Upper lobe of left lung (tissue), 6 donors: ENCODE measurements around the gene APOBEC3F. TPM values are rescaled to one million over a fixed set of nuclear protein-coding genes. Genes with fewer than 3 reads are reported as not detected.
"Not testable (repeated sequence)": the region's sequence is repeated elsewhere in the genome, so short reads cannot be mapped to it uniquely, and the experiment has no call there.

Experiments
- ATAC-seq, 2 donors: fragments of 200-7000 bp; cut with Tn5 transposase; one replicate each; pipeline ENCODE4 v1.9.1; 2022; ENCODE audit warnings: mild to moderate bottlenecking in 2 of 2, moderate library complexity in 2 of 2; ENCODE audit not compliant: low FRiP score in 2 of 2
- DNase-seq, 2 donors: peaks; one replicate each; pipeline ENCODE4 v3.0.0-alpha.2; 2019 to 2020
- H3K27ac ChIP-seq, 4 donors: fragments of 200-600 bp; sonication (generic); one replicate each; pipeline ENCODE4 v1.5.1; 2016 to 2019
- H3K27me3 ChIP-seq, 4 donors: fragments of 200-600 bp; sonication (generic); one replicate each; pipeline ENCODE4 v1.5.1; 2017 to 2019
- H3K36me3 ChIP-seq, 4 donors: fragments of 200-600 bp; sonication (generic); one replicate each; pipeline ENCODE4 v1.5.1; 2016 to 2019
- H3K4me1 ChIP-seq, 4 donors: fragments of 200-600 bp; sonication (generic); one replicate each; pipeline ENCODE4 v1.5.1; 2018 to 2019
- H3K4me3 ChIP-seq, 4 donors: fragments of 200-600 bp; sonication (generic); one replicate each; pipeline ENCODE4 v1.5.1; 2017 to 2019; ENCODE audit warnings: mild to moderate bottlenecking in 2 of 4, moderate library complexity in 1 of 4
- H3K9me3 ChIP-seq, 4 donors: fragments of 200-600 bp; sonication (generic); one replicate each; pipeline ENCODE4 v1.5.1; 2018 to 2019
- CTCF ChIP-seq, 6 experiments: fragments of 450-650 bp in 4 of 6; fragments of 200-600 bp in 2 of 6; sonication (generic) in 2 of 6; IDR thresholded peaks; one replicate each; pipeline ENCODE4 v1.5.1; 2016 to 2019; ENCODE audit warnings: antibody characterized with exemption in 6 of 6
- EP300 ChIP-seq, 4 donors: sonication (generic); formaldehyde crosslinking; IDR thresholded peaks; one replicate each; pipeline ENCODE4 v1.5.1; 2017; ENCODE audit warnings: antibody characterized with exemption in 4 of 4, control low read depth in 2 of 4
- POLR2A ChIP-seq, 4 donors: fragments of 450-650 bp; IDR thresholded peaks; one replicate each; pipeline ENCODE4 v1.5.1; 2016 to 2017; ENCODE audit warnings: antibody characterized with exemption in 4 of 4, mild to moderate bottlenecking in 2 of 4
- POLR2AphosphoS5 ChIP-seq, 2 donors: sonication (generic); formaldehyde crosslinking; IDR thresholded peaks; one replicate each; pipeline ENCODE4 v1.5.1; 2017; ENCODE audit warnings: antibody characterized with exemption in 2 of 2
- WGBS, 2 donors: methylation state at CpG; one replicate each; pipeline ENCODE4 v1.1.5; 2017 to 2018; 5-methylcytosine and 5-hydroxymethylcytosine counted together
- total RNA-seq, 6 donors: library from RNA; depleted of rRNA in 4 of 6; stranded (reverse); fragments of >200 nt in 4 of 6; gene quantifications; one replicate each; pipeline versions ENCODE4 v1.1.0 to v1.2.1, GENCODE V29; 2016 to 2021
- donor health status: DM: no; HTN: no; CAD: no; lungs with moderate emphysema.
- donor health status: DM: no; HTN: yes; CAD: no; lungs with severe emphysema.

Gene APOBEC3F
- total RNA-seq, 6 donors from 2014 or later, result 4.0 to 12.0 (median 6.5) TPM

DNA sequence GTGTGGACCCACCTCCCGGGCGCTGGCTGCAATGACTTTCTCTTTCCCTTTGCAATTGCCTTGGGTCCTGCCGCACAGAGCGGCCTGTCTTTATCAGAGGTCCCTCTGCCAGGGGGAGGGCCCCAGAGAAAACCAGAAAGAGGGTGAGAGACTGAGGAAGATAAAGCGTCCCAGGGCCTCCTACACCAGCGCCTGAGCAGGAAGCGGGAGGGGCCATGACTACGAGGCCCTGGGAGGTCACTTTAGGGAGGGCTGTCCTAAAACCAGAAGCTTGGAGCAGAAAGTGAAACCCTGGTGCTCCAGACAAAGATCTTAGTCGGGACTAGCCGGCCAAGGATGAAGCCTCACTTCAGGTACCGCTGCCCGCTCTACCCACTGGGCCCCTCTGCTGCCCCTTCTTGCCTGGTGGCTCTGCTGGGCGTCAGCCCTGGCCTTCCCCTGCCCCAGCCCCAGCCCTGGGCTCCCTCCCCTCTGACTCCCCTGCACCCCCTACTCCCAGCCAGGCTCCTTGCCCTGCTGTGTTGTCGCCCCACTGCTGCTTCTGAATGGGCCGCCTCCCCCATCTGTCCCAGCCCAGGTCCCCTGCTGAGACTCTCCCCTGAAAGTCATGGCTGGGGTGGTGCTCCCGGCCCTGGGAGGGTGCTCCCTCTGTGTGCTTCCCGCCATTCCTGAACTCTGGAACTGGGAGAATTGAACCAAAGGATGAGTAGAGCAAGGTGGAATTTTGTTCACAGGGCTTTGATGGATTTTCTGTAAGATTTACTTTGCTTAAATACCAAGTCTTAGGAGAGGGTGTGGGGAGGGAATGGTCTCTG is 36.6 kb downstream of the APOBEC3F start, which contains the start of gene APOBEC3G:
TSS of gene APOBEC3G (plus strand) at position 250 of the 815 bp plus-strand sequence. CDS start at position 337, 87 bp downstream.
- H3K4me3 ChIP-seq, result peak within 1 kb of the TSS; percentile 38 to 59 (median 53)
- peaks cover 6 to 13% (median 11%) of the 10 kb centered on the region in 4 donors for H3K4me1 ChIP-seq
- peak in 1 of 2 donors; percentile 64 for DNase-seq
- ATAC-seq, result peak; percentile 84 to 91
- peak within 1 kb of the TSS; percentile 78 to 93 (median 86) for H3K27ac ChIP-seq
- H3K9me3 ChIP-seq, H3K27me3 ChIP-seq: not testable (repeated sequence)
- WGBS, 2 donors, result 14 to 16% methylated on average over 8 to 9 of the region's 17 CpGs
- TF ChIP-seq POLR2AphosphoS5 (IDR thresholded peaks at IDR 0.05), result peak in 1 of 2 donors; percentile 32
- TF ChIP-seq POLR2A (IDR thresholded peaks at IDR 0.05), result peak in 2 of 4 donors; percentile 19 to 60
- H3K36me3 ChIP-seq, result peaks cover 0 to 18% (median 2%) of the 10 kb centered on the region in 4 donors

DNA sequence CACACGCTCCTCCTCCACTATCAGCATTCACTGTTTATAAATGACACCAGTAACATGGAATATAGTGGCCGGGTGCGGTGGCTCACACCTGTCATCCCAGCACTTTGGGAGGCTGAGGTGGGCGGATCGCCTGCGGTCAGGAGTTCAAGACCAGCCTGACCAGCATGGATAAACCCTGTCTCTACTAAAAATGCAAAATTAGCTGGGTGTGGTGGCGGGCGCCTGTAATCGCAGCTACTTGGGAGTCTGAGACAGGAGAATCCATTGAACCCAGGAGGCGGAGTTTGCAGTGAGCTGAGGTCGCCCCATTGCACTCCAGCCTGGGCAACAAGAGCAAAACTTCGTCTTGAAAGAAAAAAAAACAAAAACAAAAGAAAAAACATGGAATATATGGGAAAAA is 37.2 kb downstream of the APOBEC3F start:
- Histone ChIP-seq H3K36me3 (peaks cover 0 to 18% (median 2%) of the 10 kb centered on the region in 4 donors), H3K27ac (peak overlapping the region in 3 of 4 donors; percentile 82 to 93 (median 90)), H3K4me1 (peaks cover 6 to 13% (median 11%) of the 10 kb centered on the region in 4 donors), H3K4me3 (peak overlapping the region in 3 of 4 donors; percentile 47 to 59 (median 59))
- H3K9me3 ChIP-seq, DNase-seq, ATAC-seq, H3K27me3 ChIP-seq: not testable (repeated sequence)
- WGBS, 2 donors, result 87 to 90% methylated on average over 12 of the region's 12 CpGs

- Histone ChIP-seq H3K4me3 (peak overlapping the region in 3 of 4 donors; percentile 47 to 59 (median 59)), H3K9me3 (no peaks in the 10 kb centered on the region), H3K27ac (peak overlapping the region in 2 of 4 donors; percentile 16 to 90), H3K36me3 (peaks cover 0 to 18% (median 2%) of the 10 kb centered on the region in 4 donors), H3K4me1 (peaks cover 6 to 13% (median 11%) of the 10 kb centered on the region in 4 donors), H3K27me3 (no peaks in the 10 kb centered on the region)
- TF ChIP-seq POLR2AphosphoS5 (IDR thresholded peaks at IDR 0.05) (no peak), CTCF (IDR thresholded peaks at IDR 0.05) (no peak), EP300 (IDR thresholded peaks at IDR 0.05) (no peak), POLR2A (IDR thresholded peaks at IDR 0.05) (no peak)
- DNase-seq (no peak), ATAC-seq (no peak)
- 87 to 95% methylated on average over 6 to 8 of the region's 8 CpGs for WGBS, 2 donors
These were observed 37.7 kb downstream of the APOBEC3F start for GRCh38 chr22:39078329-39078728.

DNA sequence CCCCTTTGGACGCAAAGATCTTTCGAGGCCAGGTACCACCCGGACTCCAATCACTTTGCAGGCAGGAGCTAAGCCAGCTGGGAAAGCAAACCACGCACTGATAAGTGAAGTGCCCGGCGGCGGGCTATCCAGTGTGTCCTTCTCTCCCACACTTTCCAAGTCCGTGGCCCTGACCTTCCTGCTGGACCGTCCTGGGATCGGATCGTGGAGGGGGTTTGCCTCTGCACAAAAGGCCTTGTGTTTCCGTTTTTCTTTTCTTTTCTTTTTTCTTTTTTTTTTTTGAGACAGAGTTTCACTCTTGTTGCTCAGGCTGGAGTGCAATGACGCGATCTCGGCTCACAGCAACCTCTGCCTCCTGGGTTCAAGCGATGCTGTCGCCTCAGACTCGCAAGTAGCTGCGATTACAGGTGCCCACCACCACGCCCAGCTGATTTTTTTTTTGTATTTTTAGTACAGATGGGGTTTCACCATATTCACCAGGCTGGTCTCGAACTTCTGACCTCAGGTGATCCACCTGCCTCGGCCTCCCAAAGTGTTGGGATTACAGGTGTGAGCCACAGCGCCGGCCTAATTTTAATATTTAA is 38.5 kb downstream of the APOBEC3F start:
- 90 to 92% methylated on average over 20 to 24 of the region's 24 CpGs for WGBS, 2 donors
- not testable (repeated sequence) for H3K27ac ChIP-seq, DNase-seq, H3K9me3 ChIP-seq, ATAC-seq, H3K4me3 ChIP-seq, H3K27me3 ChIP-seq
- peaks cover 6 to 13% (median 11%) of the 10 kb centered on the region in 4 donors for H3K4me1 ChIP-seq
- peaks cover 0 to 18% (median 2%) of the 10 kb centered on the region in 4 donors for H3K36me3 ChIP-seq

GRCh38 chr22:39080052-39080762 is 39.5 kb downstream of the APOBEC3F start:
- TF ChIP-seq EP300 (IDR thresholded peaks at IDR 0.05) (no peak), CTCF (IDR thresholded peaks at IDR 0.05) (no peak), POLR2A (IDR thresholded peaks at IDR 0.05) (no peak), POLR2AphosphoS5 (IDR thresholded peaks at IDR 0.05) (no peak)
- DNase-seq (no peak), ATAC-seq (no peak)
- Histone ChIP-seq H3K4me3 (no peak overlapping the region), H3K36me3 (peaks cover 0 to 18% (median 2%) of the 10 kb centered on the region in 4 donors), H3K27me3 (no peaks in the 10 kb centered on the region), H3K9me3 (no peaks in the 10 kb centered on the region), H3K27ac (no peak overlapping the region), H3K4me1 (peaks cover 6 to 13% (median 11%) of the 10 kb centered on the region in 4 donors)
- WGBS, 2 donors, result 81 to 85% methylated on average over 9 of the region's 9 CpGs

DNA sequence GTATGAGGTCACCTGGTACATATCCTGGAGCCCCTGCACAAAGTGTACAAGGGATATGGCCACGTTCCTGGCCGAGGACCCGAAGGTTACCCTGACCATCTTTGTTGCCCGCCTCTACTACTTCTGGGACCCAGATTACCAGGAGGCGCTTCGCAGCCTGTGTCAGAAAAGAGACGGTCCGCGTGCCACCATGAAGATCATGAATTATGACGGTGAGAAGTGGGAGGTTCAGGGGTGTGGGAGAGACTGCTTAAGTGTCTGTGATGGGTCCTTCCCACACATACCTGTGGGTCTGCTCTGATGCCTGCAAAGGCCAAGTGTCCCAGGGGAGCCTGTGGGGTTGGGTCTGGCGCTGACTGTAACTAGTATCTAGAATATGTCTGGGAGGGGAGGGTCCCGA is 40.4 kb downstream of the APOBEC3F start:
- H3K9me3 ChIP-seq, result no peaks in the 10 kb centered on the region
- no peaks in the 10 kb centered on the region for H3K27me3 ChIP-seq
- H3K4me1 ChIP-seq, result peaks cover 6 to 13% (median 11%) of the 10 kb centered on the region in 4 donors
- ATAC-seq, result no peak
- H3K27ac ChIP-seq, result no peak overlapping the region
- no peak overlapping the region for H3K4me3 ChIP-seq
- no peak for TF ChIP-seq CTCF (IDR thresholded peaks at IDR 0.05)
- no peak for TF ChIP-seq EP300 (IDR thresholded peaks at IDR 0.05)
- TF ChIP-seq POLR2AphosphoS5 (IDR thresholded peaks at IDR 0.05), result no peak
- TF ChIP-seq POLR2A (IDR thresholded peaks at IDR 0.05), result no peak
- H3K36me3 ChIP-seq, result peaks cover 0 to 18% (median 2%) of the 10 kb centered on the region in 4 donors
- no peak for DNase-seq
- 94 to 98% methylated on average over 8 to 12 of the region's 12 CpGs for WGBS, 2 donors
